MM.1S (cell line): ENCODE results near the gene ARMC9.

Experiments
- CTCF ChIP-seq: fragments of 300-600 bp; sonication (generic); IDR thresholded peaks from 2 replicates; pipeline ENCODE4 v1.5.1; 2016; ENCODE audit warnings: antibody characterized with exemption, low read length, mixed read lengths
- EZH2 ChIP-seq: fragments of 300-600 bp; sonication (generic); optimal IDR thresholded peaks from 2 replicates; pipeline ENCODE3; 2017; ENCODE audit warnings: low read depth, mild to moderate bottlenecking, antibody characterized with exemption, low read length, mixed read lengths

GRCh38 chr2:231287696-231288095 is 89.3 kb downstream of the ARMC9 start:
- TF ChIP-seq EZH2 (no peak), CTCF (no peak)
